Trophoblast cell (in vitro differentiated cells and primary cell): ENCODE measurements around the gene CCDC126.

ENCODE experiments used
- DNase-seq, 2 donors: peaks; one replicate each; pipeline ENCODE4 v3.0.0-alpha.2; 2016
- H2AFZ ChIP-seq: 2 replicates; pipeline ENCODE4 v1.6.1; 2013; ENCODE audit warnings: low read length, moderate library complexity, mild to moderate bottlenecking; ENCODE audit not compliant: insufficient read depth, poor library complexity
- H2AK5ac ChIP-seq: 2 replicates; pipeline ENCODE4 v1.6.1; 2013; ENCODE audit warnings: mild to moderate bottlenecking, low read length
- H2BK120ac ChIP-seq: 2 replicates; pipeline ENCODE4 v1.6.1; 2013; ENCODE audit warnings: low read length, mild to moderate bottlenecking, moderate library complexity; ENCODE audit not compliant: insufficient read depth, poor library complexity
- H2BK12ac ChIP-seq: 2 replicates; pipeline ENCODE4 v1.6.1; 2013; ENCODE audit warnings: mild to moderate bottlenecking, low read length, moderate library complexity
- H2BK5ac ChIP-seq: 2 replicates; pipeline ENCODE4 v1.6.1; 2013; ENCODE audit warnings: low read length, low read depth, moderate library complexity, mild to moderate bottlenecking; ENCODE audit not compliant: poor library complexity
- H3K14ac ChIP-seq: 2 replicates; pipeline ENCODE4 v1.6.1; 2013; ENCODE audit warnings: mild to moderate bottlenecking, low read length
- H3K18ac ChIP-seq: 2 replicates; pipeline ENCODE4 v1.6.1; 2013; ENCODE audit warnings: mild to moderate bottlenecking, low read length
- H3K23ac ChIP-seq: 2 replicates; pipeline ENCODE4 v1.6.1; 2013; ENCODE audit warnings: low read length
- H3K27ac ChIP-seq: 2 replicates; pipeline ENCODE4 v1.5.1; 2013; ENCODE audit warnings: low read depth, mild to moderate bottlenecking, inconsistent platforms, low read length, moderate library complexity
- H3K27me3 ChIP-seq: 2 replicates; pipeline ENCODE4 v1.6.1; 2013; ENCODE audit warnings: inconsistent platforms, mild to moderate bottlenecking, low read length, moderate library complexity; ENCODE audit not compliant: insufficient read depth
- H3K36me3 ChIP-seq, 2 experiments: 1 replicate in 1 of 2; 2 replicates in 1 of 2; pipeline ENCODE4 v1.6.1; 2013; ENCODE audit warnings: low read length in 2 of 2, mild to moderate bottlenecking in 2 of 2, moderate library complexity in 1 of 2; ENCODE audit not compliant: insufficient read depth in 2 of 2, control insufficient read depth in 1 of 2
- H3K4ac ChIP-seq: 2 replicates; pipeline ENCODE4 v1.6.1; 2013; ENCODE audit warnings: low read depth, mild to moderate bottlenecking, low read length, moderate library complexity
- H3K4me1 ChIP-seq, 2 experiments: 1 replicate in 1 of 2; 2 replicates in 1 of 2; pipeline ENCODE4 v1.6.1; 2013; ENCODE audit warnings: low read length in 2 of 2, mild to moderate bottlenecking in 2 of 2, moderate library complexity in 1 of 2; ENCODE audit not compliant: insufficient read depth in 2 of 2, control insufficient read depth in 1 of 2
- H3K4me2 ChIP-seq: 2 replicates; pipeline ENCODE4 v1.6.1; 2013; ENCODE audit warnings: inconsistent platforms, mild to moderate bottlenecking, low read length, moderate library complexity
- H3K4me3 ChIP-seq: 2 replicates; pipeline ENCODE4 v1.5.1; 2013; ENCODE audit warnings: mild to moderate bottlenecking, low read depth, low read length, inconsistent platforms
- H3K79me1 ChIP-seq: one replicate; pipeline ENCODE4 v1.6.1; 2013; ENCODE audit warnings: low read length
- H3K79me2 ChIP-seq: 2 replicates; pipeline ENCODE4 v1.6.1; 2013; ENCODE audit warnings: low read length, mild to moderate bottlenecking; ENCODE audit not compliant: control insufficient read depth, insufficient read depth, poor library complexity
- H3K9ac ChIP-seq: 2 replicates; pipeline ENCODE4 v1.6.1; 2013; ENCODE audit warnings: mild to moderate bottlenecking, low read length
- H3K9me3 ChIP-seq: 2 replicates; pipeline ENCODE4 v1.6.1; 2013; ENCODE audit warnings: low read depth, mild to moderate bottlenecking, control low read depth, inconsistent platforms, low read length; ENCODE audit not compliant: insufficient read depth
- H4K12ac ChIP-seq: 2 replicates; pipeline ENCODE4 v1.6.1; 2013; ENCODE audit warnings: low read depth, mild to moderate bottlenecking, low read length, moderate library complexity
- H4K8ac ChIP-seq: 2 replicates; pipeline ENCODE4 v1.6.1; 2013; ENCODE audit warnings: low read depth, mild to moderate bottlenecking, low read length, moderate library complexity
- H4K91ac ChIP-seq: one replicate; pipeline ENCODE4 v1.6.1; 2013; ENCODE audit warnings: low read depth, mild to moderate bottlenecking, low read length, moderate library complexity
- WGBS: extraction: QIAGEN DNeasy Blood & Tissue Kit; methylation state at CpG from one replicate; pipeline ENCODE4 v1.1.7; 2013; ENCODE audit warnings: missing lambda C conversion rate; ENCODE audit not compliant: insufficient read length, insufficient coverage; ENCODE audit errors: extremely low coverage; 5-methylcytosine and 5-hydroxymethylcytosine counted together

Gene CCDC126

DNA sequence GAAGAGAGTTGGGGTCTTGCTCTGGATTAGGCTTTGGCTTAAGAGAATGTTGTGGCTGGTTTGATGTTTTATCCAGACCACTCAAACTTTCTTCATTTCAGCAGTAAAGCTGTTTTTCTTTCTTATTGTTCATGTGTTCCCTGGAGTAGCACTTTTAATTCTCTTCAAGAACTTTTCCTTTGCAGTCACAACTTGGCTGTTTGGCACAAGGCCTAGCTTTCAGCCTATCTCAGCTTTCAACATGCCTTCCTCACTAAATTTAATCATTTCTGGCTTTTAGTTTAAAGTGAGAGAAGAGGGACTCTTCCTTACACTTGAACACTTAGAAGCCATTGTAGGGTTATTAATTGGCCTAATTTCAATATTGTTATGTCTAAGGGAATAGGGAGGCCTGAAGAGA lies 18.1 kb downstream of the CCDC126 start:
- Histone ChIP-seq H3K79me2 (no peaks in the 10 kb centered on the region), H2AFZ (no peak overlapping the region), H3K4me1 (no peaks in the 10 kb centered on the region), H3K23ac (no peak overlapping the region), H3K4ac (no peak overlapping the region), H2BK5ac (no peak overlapping the region), H2BK120ac (no peak overlapping the region), H2AK5ac (no peak overlapping the region), H3K36me3 (peaks cover 4 to 6% of the 10 kb centered on the region in 2 experiments), H3K9ac (no peak overlapping the region), H3K4me2 (no peak overlapping the region), H3K14ac (no peak overlapping the region), H3K27me3 (no peaks in the 10 kb centered on the region), H2BK12ac (no peak overlapping the region), H3K79me1 (no peaks in the 10 kb centered on the region), H3K9me3 (no peaks in the 10 kb centered on the region), H4K91ac (no peak overlapping the region), H3K4me3 (no peak overlapping the region), H4K8ac (no peak overlapping the region), H3K27ac (no peak overlapping the region), H3K18ac (no peak overlapping the region), H4K12ac (no peak overlapping the region)
- no peak for DNase-seq

DNA sequence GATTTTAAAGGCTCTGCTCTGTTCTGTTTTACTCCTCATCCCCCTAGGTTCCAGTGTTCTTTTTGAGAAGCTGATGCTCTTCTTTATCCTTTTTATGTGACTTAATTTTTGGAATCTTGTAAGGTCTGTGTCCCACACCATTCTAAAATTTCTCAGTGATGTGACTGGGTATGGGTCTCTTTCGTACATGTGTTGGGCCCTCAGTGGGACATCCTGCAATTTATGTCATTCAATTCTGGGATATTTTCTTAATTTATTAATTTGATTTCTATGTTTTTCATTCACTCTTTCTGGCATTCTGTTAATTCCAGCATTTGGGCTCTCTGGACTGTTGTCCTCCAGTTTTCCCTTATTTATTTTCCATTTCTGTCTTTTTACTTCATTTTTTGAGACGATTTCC lies 19.4 kb downstream of the CCDC126 start:
- H2AFZ ChIP-seq, result no peak overlapping the region
- H3K4ac ChIP-seq, result no peak overlapping the region
- no peak overlapping the region for H2BK5ac ChIP-seq
- no peak overlapping the region for H3K4me2 ChIP-seq
- H3K27ac ChIP-seq, result no peak overlapping the region
- H4K12ac ChIP-seq, result no peak overlapping the region
- H2BK12ac ChIP-seq, result no peak overlapping the region
- no peak overlapping the region for H3K4me3 ChIP-seq
- H3K79me2 ChIP-seq, result no peaks in the 10 kb centered on the region
- peaks cover 4 to 6% of the 10 kb centered on the region in 2 experiments for H3K36me3 ChIP-seq
- no peak overlapping the region for H3K23ac ChIP-seq
- no peak overlapping the region for H3K18ac ChIP-seq
- no peaks in the 10 kb centered on the region for H3K27me3 ChIP-seq
- no peak overlapping the region for H4K8ac ChIP-seq
- H3K79me1 ChIP-seq, result no peaks in the 10 kb centered on the region
- H4K91ac ChIP-seq, result no peak overlapping the region
- DNase-seq, result no peak
- no peaks in the 10 kb centered on the region for H3K9me3 ChIP-seq
- H3K4me1 ChIP-seq, result no peaks in the 10 kb centered on the region
- no peak overlapping the region for H3K14ac ChIP-seq
- H3K9ac ChIP-seq, result no peak overlapping the region
- WGBS, result no CpG with 5 or more reads among the region's 2 CpGs
- H2AK5ac ChIP-seq, result no peak overlapping the region
- H2BK120ac ChIP-seq, result no peak overlapping the region

DNA sequence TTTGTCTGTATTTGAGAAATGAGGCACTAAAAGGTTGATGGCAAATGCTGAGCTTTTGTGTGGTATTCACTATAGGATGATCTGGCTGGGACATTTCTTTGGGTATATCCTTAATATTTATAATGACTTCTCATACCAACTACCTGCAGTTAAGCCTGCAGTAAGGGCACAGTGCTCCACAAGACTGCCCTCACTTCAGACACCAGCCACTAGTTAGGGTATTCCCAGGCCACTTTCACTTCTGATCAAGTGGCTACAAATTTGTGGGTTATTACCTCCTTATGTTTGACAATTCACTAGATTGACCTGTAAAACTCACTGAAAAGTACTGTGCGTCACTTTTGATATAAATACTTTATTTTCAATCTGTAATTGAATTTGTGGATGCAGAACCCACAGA lies 20.3 kb downstream of the CCDC126 start:
- Histone ChIP-seq H2BK120ac (no peak overlapping the region), H3K27me3 (no peaks in the 10 kb centered on the region), H2AFZ (no peak overlapping the region), H3K79me1 (no peaks in the 10 kb centered on the region), H3K9me3 (no peaks in the 10 kb centered on the region), H3K4me2 (no peak overlapping the region), H2BK5ac (no peak overlapping the region), H3K18ac (no peak overlapping the region), H2BK12ac (no peak overlapping the region), H3K23ac (no peak overlapping the region), H3K9ac (no peak overlapping the region), H4K12ac (no peak overlapping the region), H4K91ac (no peak overlapping the region), H3K4me1 (no peaks in the 10 kb centered on the region), H3K79me2 (no peaks in the 10 kb centered on the region), H3K36me3 (peaks cover 4 to 5% of the 10 kb centered on the region in 2 experiments), H3K27ac (no peak overlapping the region), H4K8ac (no peak overlapping the region), H3K14ac (no peak overlapping the region), H2AK5ac (no peak overlapping the region), H3K4me3 (no peak overlapping the region), H3K4ac (no peak overlapping the region)
- no peak for DNase-seq
- no CpG with 5 or more reads among the region's 1 CpG for WGBS

DNA sequence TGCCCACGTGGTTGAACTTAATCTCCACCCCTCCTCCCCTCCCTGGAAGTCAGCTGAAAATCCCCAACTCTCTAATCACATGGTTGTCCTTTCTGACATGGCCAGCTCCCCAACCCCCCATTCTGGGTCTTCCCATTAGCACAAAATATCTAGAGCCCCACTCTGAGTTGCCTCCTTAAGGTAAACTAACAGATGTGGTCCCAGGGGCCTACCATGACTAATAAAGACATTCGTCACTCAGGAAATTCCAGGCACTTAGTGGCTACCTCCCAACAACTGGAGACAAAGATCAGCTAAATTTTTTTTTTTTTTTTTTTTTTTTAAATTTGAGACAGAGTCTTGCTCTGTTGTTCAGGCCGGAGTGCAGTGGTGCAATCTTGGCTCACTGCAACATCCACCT lies 21.1 kb downstream of the CCDC126 start:
- peaks cover 0 to 2% of the 10 kb centered on the region in 2 experiments for H3K36me3 ChIP-seq
- H3K27me3 ChIP-seq, result no peaks in the 10 kb centered on the region
- no CpG with 5 or more reads among the region's 3 CpGs for WGBS
- no peak overlapping the region for H4K12ac ChIP-seq
- no peak overlapping the region for H2BK12ac ChIP-seq
- peaks cover 0 to 1% of the 10 kb centered on the region in 2 experiments for H3K4me1 ChIP-seq
- no peak overlapping the region for H3K4me2 ChIP-seq
- H3K23ac ChIP-seq, result no peak overlapping the region
- no peaks in the 10 kb centered on the region for H3K79me2 ChIP-seq
- H2BK120ac ChIP-seq, result no peak overlapping the region
- H3K4ac ChIP-seq, result no peak overlapping the region
- DNase-seq, result no peak
- no peak overlapping the region for H3K4me3 ChIP-seq
- no peak overlapping the region for H2AFZ ChIP-seq
- no peak overlapping the region for H3K27ac ChIP-seq
- H2BK5ac ChIP-seq, result no peak overlapping the region
- no peak overlapping the region for H3K18ac ChIP-seq
- H4K91ac ChIP-seq, result no peak overlapping the region
- H3K9ac ChIP-seq, result no peak overlapping the region
- no peak overlapping the region for H4K8ac ChIP-seq
- no peaks in the 10 kb centered on the region for H3K79me1 ChIP-seq
- H2AK5ac ChIP-seq, result no peak overlapping the region
- no peak overlapping the region for H3K14ac ChIP-seq
- H3K9me3 ChIP-seq, result no peaks in the 10 kb centered on the region
